ENCODE results near the gene ZCCHC9. TPM values are rescaled to one million over a fixed set of nuclear protein-coding genes. Genes with fewer than 3 reads are reported as not detected.

The ZCCHC9 gene
- total RNA-seq, 6 experiments from 2014 or later = 14.9 to 19.1 (median 17.2) TPM

DNA sequence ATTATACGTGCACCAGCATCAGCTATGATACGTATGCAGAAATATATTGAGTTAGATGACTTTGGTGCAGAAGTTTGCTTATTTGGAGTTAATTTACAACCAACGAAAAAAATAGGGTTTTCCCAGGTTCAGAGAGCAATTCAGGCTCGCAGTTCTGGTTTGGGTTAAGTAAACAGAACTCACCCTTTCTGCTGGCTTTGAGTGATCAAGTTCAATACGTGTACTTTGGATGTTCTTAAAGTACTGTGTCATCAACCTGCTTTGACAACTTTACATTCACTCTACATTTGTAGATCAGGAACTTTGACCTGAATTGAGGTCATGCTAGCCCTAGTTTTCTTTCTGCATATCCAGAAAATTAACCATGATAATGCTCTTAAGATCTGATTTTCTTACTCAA is 51.8 kb downstream of the ZCCHC9 start:
- no peaks in the 10 kb centered on the region for H3K36me3 ChIP-seq
- intact Hi-C loops (cut with DNase I) = no loop called here
- TF ChIP-seq, protein P1, sequence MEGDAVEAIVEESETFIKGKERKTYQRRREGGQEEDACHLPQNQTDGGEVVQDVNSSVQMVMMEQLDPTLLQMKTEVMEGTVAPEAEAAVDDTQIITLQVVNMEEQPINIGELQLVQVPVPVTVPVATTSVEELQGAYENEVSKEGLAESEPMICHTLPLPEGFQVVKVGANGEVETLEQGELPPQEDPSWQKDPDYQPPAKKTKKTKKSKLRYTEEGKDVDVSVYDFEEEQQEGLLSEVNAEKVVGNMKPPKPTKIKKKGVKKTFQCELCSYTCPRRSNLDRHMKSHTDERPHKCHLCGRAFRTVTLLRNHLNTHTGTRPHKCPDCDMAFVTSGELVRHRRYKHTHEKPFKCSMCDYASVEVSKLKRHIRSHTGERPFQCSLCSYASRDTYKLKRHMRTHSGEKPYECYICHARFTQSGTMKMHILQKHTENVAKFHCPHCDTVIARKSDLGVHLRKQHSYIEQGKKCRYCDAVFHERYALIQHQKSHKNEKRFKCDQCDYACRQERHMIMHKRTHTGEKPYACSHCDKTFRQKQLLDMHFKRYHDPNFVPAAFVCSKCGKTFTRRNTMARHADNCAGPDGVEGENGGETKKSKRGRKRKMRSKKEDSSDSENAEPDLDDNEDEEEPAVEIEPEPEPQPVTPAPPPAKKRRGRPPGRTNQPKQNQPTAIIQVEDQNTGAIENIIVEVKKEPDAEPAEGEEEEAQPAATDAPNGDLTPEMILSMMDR (IDR thresholded peaks at IDR 0.05) = no peak
- no peak for TF ChIP-seq POLR2A (IDR thresholded peaks at IDR 0.05)
- WGBS (ENCODE audit: insufficient coverage, low coverage, low lambda C conversion rate, missing lambda C conversion rate) = 18% methylated on average over 5 of the region's 5 CpGs
- ATAC-seq (peak; percentile 55 to 84 (median 78)), DNase-seq (no peak)
- H3K4me3 ChIP-seq = no peak overlapping the region
- no peaks in the 10 kb centered on the region for H3K27me3 ChIP-seq
- peaks cover 0 to 60% (median 31%) of the 10 kb centered on the region in 4 donors for H3K4me1 ChIP-seq
- H3K9me3 ChIP-seq = no peaks in the 10 kb centered on the region
- H3K27ac ChIP-seq = peak overlapping the region in 2 of 3 donors; percentile 87 to 95

DNA sequence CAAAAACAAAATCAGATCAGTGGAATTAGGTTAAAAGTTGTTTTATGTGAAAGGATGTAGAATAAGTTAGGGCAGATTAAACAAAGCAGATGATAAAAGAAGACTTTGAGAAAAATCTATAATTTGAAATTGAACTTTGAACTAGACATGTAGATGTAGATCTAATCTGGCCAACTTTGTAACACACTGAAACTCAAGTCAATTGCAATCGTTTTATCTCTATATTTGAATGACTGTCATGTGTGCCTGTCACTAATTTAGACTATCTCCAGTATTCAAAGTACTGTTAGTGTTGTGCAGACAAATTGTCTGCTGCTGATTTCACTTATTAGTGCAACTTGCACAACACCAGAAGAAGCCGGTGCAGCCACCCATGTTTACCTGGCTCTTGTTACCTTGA is 52.7 kb downstream of the ZCCHC9 start:
- Histone ChIP-seq H3K36me3 (peaks cover 0 to 8% (median 2%) of the 10 kb centered on the region in 4 donors), H3K4me3 (no peak overlapping the region), H3K4me1 (peaks cover 0 to 68% (median 31%) of the 10 kb centered on the region in 4 donors), H3K27me3 (no peaks in the 10 kb centered on the region), H3K27ac (peak overlapping the region; percentile 37 to 95 (median 87)), H3K9me3 (no peaks in the 10 kb centered on the region)
- 38% methylated on average over 2 of the region's 2 CpGs for WGBS (ENCODE audit: insufficient coverage, low coverage, low lambda C conversion rate, missing lambda C conversion rate)
- intact Hi-C loops (cut with DNase I) = no loop called here
- TF ChIP-seq POLR2A (IDR thresholded peaks at IDR 0.05) = no peak
- peak; percentile 13 to 61 (median 40) for ATAC-seq
- no peak for DNase-seq

DNA sequence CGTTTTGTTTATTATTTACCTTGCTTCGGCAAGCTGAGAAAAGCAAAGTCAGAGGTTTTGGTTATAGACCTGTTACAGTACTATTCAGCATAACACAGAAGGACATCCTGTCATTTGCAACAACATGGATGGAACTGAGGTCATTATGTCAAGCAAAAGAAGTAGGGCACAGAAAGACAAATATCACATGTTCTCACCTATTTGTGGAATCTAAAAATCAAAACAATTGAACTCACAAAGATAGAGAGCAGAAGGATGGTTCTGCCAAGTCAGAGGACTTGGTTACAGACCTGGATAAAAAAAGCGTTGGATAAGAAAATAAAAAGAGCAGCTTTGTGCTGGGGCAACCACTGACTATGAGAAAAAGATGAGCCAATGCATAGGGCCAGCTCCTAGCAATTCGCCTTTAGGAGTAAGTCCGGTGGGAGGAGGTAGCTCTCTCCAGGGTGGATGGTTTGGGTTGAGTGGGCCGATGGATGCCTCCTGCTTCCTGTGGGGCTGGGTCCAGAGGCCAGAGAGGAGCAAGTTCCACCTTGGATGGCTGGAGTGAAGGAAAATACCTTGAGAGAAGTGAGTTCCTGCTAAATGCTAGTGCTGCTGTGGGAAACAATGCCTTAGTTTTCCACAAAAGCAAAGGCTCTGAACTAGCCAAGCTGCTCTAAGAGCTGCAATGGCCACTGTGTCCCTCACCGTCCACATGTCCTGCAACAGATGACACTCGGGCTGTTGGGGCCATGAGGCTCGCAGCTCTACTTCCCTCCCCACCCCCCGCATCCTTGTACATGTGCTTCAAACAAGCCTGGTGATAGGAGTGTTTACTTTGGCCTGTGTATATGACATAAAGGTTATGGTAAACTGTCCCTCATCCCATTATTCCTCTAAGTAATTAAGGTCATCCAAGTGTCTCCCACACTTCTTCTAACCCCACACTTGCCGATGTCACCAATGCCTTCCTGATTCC is 54.2 kb downstream of the ZCCHC9 start:
- WGBS (ENCODE audit: insufficient coverage, low coverage, low lambda C conversion rate, missing lambda C conversion rate) = 22% methylated on average over 11 of the region's 11 CpGs
- H3K4me3 ChIP-seq = no peak overlapping the region
- peak overlapping the region; percentile 37 to 95 (median 87) for H3K27ac ChIP-seq
- H3K36me3 ChIP-seq = peaks cover 0 to 14% (median 4%) of the 10 kb centered on the region in 4 donors
- TF ChIP-seq POLR2A (IDR thresholded peaks at IDR 0.05) = no peak
- TF ChIP-seq, protein P1 (IDR thresholded peaks at IDR 0.05) = no peak
- no peaks in the 10 kb centered on the region for H3K9me3 ChIP-seq
- peak; percentile 52 to 74 (median 64) for ATAC-seq
- H3K27me3 ChIP-seq = no peaks in the 10 kb centered on the region
- intact Hi-C loops (cut with DNase I) = no loop called here
- peak; percentile 49 to 80 (median 80) for DNase-seq
- H3K4me1 ChIP-seq = peaks cover 0 to 77% (median 34%) of the 10 kb centered on the region in 4 donors

DNA sequence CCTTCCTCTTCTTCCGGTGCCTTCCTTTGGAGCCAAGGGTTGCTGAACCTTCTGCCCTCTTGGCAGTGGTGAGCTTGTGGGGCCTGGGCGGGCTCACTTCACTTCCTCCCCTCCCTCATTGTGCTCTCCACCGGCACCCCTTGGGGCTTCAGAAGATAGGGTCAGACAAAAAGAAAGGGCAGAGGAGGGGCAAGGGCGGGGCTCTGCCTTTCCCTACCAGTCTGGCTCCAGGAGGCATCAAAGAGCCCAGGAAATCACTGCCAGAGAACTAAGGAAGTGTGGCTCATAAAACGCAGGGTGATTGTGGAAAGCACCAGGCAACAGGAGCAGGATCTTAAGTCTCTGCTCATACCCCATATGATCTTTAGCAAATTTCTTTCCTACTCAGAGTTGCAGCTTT is 57.7 kb downstream of the ZCCHC9 start:
- peaks cover 0 to 14% (median 4%) of the 10 kb centered on the region in 4 donors for H3K36me3 ChIP-seq
- H3K4me1 ChIP-seq = peaks cover 4 to 92% (median 35%) of the 10 kb centered on the region in 4 donors
- ATAC-seq (no peak), DNase-seq (no peak)
- peak overlapping the region in 1 of 3 donors; percentile 91 for H3K27ac ChIP-seq
- H3K27me3 ChIP-seq = no peaks in the 10 kb centered on the region
- H3K9me3 ChIP-seq = no peaks in the 10 kb centered on the region
- H3K4me3 ChIP-seq = no peak overlapping the region
- TF ChIP-seq, protein P1 (IDR thresholded peaks at IDR 0.05) = no peak
- TF ChIP-seq POLR2A (IDR thresholded peaks at IDR 0.05) = no peak
- intact Hi-C loops (cut with DNase I) = no loop called here
- WGBS (ENCODE audit: insufficient coverage, low coverage, low lambda C conversion rate, missing lambda C conversion rate) = 55% methylated on average over 4 of the region's 5 CpGs

DNA sequence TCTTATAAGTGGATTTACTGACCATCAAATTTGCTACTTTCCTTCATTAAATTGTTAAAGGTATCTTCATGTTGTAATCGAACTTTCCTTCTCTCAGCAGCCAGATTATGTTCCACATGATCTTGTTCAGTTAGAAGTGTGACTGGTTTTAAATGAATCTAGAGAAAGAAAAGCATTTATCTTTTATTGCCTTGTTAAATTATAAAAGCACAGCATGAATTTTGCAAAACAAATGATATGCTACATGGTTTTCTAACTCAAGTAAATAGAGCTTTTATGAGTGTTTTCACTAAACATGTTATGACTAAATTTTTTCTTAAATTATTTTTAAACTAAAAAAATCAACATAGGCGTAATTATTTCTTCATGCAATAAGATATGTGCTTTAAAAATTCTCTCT is 58.5 kb downstream of the ZCCHC9 start:
- Histone ChIP-seq H3K4me1 (peaks cover 1 to 92% (median 35%) of the 10 kb centered on the region in 4 donors), H3K27ac (peak overlapping the region in 2 of 3 donors; percentile 84 to 91), H3K4me3 (no peak overlapping the region), H3K9me3 (no peaks in the 10 kb centered on the region), H3K36me3 (peaks cover 0 to 14% (median 4%) of the 10 kb centered on the region in 4 donors), H3K27me3 (no peaks in the 10 kb centered on the region)
- 61% methylated on average over 2 of the region's 2 CpGs for WGBS (ENCODE audit: insufficient coverage, low coverage, low lambda C conversion rate, missing lambda C conversion rate)
- ATAC-seq = no peak
- intact Hi-C loops (cut with DNase I) = no loop called here
- no peak for DNase-seq
- TF ChIP-seq, protein P1 (IDR thresholded peaks at IDR 0.05) = no peak
- no peak for TF ChIP-seq POLR2A (IDR thresholded peaks at IDR 0.05)

Measured in right lobe of liver (tissue), 6 donors.